ENCODE results near the gene GABRB1.
"Not testable (repeated sequence)": the region's sequence is repeated elsewhere in the genome, so short reads cannot be mapped to it uniquely, and the experiment has no call there.

GABRB1 gene

DNA sequence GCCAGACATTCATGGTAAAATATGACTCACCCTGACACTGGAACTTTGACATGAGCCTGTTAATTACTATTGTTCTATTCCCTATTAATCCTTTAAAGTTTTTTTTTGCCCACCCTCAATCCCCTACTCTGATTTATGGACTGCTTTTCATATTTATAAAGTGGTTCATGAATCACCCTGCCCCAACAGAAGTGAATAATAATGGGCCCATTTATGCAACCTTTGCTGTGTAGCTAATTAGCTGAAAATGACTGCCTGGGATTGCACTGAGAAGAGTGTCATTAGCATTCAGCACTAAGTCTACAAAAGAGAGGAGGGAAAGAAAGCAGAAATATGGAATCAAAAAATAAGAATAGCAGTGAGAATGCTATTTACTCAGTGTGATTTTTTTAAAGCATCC, 277.8 kb downstream of the GABRB1 start:
- no peak for DNase-seq (ENCODE audit: low read depth)

DNA sequence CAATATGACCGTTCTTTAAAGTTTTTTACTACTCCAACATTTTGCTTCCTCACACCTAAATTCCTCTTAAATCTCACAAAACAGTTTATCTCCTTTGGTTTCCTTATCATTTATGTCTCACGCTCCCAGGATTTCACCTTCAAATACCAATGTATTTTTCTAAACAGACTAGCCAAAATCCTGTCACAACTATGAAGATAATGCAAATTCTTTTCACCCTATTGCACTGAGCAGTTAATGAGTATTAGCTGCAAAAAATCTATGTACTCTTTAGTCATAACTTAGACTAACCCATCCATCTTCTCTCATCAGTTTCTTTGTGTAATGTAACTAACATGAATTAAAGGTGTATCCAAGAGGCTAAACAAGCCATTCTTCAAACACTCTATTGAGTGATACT, 280.8 kb downstream of the GABRB1 start:
- no peak for DNase-seq (ENCODE audit: low read depth)

DNA sequence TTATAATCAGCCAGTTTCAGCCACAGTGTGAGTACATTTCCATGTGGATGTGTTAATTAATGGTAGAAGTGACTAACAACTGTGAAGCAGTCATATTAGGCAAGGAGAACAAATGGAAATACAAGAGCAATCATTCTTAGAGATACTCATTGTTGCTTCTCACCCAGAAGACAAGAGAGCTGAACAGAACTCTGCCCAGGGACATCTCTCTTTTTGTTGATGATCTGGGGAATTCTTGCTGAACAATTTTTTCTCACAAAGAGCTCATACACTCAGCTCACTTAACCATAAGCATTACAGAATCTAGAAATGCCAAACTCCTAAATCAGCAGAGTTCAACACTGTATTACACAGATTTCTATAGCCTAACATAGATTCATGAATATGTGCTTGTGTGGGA, 282.0 kb downstream of the GABRB1 start:
- DNase-seq (ENCODE audit: low read depth): no peak

DNA sequence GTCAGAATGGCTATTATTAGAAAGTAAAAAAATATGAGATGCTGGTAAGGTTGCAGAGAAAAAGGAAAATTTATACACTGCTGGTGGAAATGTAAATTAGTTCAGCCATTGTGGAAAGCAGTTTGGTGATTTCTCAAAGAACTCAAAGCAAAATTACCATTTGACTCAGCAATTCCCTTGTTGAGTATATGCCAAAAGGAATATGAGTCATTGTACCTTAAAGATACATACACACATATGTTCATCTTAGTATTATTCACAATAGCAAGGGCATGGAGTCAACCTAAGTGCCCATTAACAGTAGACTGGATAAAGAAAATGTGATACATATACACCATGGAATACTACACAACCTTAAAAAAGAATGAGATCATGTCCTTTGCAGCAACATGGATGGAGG, 284.0 kb downstream of the GABRB1 start:
- DNase-seq (ENCODE audit: low read depth): no peak

DNA sequence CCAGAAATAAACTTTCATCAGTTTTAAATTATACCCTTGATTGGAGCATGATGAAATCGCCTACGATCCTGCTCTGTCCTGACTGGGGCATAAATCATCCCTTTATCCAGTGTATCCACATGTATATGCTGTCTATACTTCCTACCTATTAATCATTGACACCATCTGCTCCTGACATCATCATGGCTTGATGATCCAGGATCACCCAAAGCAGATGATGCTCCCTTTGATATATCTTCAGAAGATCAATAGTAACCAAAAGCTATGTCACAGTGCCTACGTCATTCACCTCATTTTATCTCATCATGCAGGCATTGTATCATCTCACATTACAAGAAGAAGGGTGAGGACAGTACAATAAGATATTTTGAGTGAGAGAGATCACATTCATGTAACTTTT, 294.7 kb downstream of the GABRB1 start:
- DNase-seq (ENCODE audit: low read depth): no peak

DNA sequence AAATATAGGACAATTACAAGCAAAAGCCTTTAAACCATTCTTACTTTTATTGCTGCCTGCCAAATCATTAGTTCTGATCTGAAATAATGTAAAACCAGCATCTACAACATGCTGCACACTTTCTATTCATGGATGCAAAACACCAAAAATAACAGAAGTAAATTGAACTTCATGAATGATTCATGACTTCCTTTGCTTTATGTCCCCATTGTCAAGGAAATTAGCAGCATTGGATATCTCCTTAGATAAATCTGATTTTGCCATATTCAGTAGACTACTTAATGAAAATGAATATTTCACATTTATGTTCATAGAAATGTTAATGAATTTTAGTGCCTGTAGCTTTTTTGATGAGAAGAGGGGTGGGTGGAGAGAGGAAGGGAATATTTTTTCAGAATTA, 299.5 kb downstream of the GABRB1 start:
- DNase-seq (ENCODE audit: low read depth): no peak

DNA sequence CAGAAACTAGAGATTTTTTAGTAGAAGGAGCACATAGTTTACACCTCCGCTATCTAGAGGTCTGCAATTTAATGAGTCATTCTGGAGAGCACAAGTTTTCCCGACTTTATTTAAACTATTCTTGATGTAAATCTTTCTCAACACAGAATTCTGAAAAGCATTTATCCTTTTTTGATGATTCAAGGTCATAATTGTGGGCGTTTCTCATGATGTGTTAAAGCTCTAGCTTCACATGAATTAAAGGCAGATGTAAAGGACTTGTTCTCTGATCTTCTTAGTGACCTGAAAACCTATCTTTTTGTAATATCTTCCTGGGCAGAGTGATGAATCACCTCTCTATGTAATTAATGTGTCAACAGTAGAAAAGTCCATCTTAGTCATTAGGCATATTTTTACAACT, 303.3 kb downstream of the GABRB1 start:
- DNase-seq (ENCODE audit: low read depth): no peak

DNA sequence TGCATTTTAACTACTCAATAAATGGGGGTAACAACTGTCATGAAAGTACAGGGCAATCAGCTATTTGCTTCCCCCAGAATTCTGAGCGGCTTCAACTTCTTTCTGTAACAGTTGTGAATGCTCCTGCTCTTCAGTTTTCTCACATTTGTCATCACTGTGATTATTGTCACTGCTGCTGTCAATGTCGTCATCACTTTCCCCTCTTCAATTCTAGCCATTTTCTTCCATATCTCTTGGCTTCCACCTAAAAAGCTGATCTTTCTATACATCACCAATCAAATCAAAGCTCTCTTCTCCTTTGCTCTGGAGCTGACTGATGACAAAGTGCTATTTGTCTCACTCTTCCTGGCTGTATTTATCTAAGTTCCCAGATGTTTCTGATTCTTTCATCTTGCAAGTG, 306.5 kb downstream of the GABRB1 start:
- DNase-seq (ENCODE audit: low read depth): no peak

DNA sequence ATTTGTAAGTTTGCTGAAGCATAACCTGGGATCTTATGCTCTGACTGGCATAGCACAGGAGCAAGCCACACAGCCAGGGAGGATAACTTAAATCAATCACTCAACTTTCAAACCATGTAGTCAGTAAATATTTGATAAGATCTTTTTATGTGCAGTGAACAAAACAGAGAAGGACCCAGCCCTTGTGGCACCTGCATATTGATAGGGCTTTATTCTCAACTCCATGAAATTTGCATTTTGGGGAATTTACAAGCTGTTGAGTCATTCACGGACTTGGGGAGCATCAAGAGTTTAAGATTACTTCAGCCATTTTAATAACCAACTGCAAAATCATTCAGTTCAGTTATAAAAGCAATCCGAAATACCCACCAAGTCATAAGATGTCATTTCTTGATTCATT, 309.5 kb downstream of the GABRB1 start:
- DNase-seq (ENCODE audit: low read depth): no peak

DNA sequence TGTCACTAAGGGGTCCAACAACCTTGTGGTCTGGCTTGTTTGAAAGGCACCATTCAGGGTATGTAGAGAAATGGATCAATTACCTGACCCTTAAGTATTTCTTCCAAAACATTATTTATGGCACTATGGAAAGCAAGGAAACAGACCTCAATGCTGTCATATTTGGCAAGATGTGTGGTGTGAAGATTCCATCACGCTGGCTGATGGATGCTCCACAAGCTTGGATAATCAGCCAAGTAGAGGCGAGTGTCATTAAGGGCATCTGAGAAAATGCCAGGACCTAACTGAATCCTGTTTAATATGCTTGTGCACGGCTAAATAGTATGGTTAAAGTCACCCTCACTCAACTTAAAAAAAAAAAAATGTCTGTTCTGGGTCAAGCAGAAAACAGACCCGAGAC, 311.4 kb downstream of the GABRB1 start:
- no peak for DNase-seq (ENCODE audit: low read depth)

DNA sequence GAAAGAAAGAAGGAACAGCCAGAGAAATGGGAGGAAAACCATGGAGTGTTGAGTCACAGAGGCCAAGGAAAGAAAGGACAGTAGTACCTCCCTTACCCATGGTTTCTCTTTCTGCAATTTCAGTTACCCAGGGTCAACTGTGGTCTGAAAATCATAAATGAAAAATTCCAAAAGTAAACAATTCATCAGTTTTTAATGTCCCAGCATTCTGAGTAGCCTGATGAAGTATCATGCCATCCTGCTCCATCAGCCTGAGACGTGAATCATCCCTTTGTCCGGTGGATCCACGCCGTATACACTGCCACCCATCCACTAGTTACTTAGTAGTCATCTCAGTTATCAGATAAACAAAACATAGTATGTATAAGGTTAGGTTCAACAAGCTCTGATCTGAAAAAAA, 318.0 kb downstream of the GABRB1 start:
- DNase-seq (ENCODE audit: low read depth): no peak

DNA sequence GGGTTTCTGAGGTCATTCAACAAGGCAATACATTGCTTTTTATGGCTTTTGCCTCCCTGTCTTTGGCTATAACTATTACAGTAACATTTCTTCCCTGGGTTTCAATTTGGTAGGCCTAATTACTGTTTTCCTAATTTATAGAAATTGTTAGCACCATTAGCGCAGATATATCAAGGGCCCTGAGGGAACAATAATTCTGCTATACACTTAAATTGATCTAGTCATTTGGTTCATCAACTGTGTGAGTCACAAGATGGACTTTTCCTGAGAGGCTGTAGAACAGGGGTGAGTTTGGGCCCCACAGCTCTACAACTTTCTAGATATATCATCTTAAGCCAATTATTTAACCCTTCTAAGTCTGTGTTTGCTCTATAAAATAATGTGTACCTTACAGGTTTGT, 324.2 kb downstream of the GABRB1 start:
- no peak for DNase-seq (ENCODE audit: low read depth)

DNA sequence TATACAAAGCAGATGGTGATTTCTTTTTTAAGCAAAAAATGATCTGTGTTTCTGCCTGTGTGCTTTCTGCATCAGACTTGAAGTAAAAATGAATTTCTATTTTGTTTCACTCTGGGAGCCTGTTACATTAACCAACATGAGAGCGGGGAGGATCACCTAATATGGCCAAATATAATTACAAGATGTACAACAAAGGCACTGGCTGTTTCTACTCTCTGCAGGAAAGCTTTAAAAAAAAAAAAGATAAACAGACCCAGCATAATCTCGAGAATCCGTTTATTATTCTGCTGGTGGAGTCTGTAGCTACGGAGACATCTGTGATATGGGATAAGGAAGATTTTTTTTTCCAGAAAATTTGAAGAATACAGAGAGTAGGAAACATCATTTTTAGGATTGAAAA, 328.5 kb downstream of the GABRB1 start:
- no peak for DNase-seq (ENCODE audit: low read depth)

DNA sequence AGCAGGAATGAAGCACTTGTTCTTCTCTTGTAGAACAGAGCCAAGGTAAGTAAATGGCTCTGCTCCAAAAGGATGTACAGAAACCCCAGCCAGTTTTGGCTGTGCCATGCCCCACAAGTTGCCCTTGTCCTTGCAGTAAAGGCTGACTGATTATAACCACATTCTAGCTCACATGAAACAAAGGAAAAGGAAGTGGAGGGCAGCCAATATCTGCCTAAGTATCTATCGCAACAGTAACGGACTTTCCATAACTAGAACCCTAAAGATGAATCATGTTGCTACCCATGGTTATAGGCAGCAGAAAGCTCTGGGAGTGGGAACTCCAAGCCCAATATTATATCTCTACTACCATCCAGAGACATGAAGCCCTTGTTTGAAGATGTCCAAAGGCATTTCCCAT, 336.4 kb downstream of the GABRB1 start:
- no peak for DNase-seq (ENCODE audit: low read depth)

DNA sequence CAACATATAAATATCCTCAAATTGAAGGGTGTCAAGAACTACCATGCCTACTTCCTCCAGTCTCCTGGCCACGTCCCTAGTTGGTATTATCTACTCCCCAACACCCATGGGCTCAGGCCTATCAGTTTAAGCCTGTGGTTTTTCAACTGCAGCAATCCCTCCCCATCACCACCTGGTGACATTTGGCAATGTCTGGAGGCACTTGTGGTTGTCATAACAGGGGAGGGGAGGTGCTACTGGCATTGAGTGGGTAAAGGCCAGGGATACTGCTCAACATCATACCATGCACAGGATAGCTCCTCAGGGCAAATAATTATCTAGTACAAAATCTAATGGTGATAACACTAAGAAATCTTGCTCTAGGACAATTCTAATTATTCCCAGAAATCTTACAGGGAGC, 336.8 kb downstream of the GABRB1 start:
- no peak for DNase-seq (ENCODE audit: low read depth)

DNA sequence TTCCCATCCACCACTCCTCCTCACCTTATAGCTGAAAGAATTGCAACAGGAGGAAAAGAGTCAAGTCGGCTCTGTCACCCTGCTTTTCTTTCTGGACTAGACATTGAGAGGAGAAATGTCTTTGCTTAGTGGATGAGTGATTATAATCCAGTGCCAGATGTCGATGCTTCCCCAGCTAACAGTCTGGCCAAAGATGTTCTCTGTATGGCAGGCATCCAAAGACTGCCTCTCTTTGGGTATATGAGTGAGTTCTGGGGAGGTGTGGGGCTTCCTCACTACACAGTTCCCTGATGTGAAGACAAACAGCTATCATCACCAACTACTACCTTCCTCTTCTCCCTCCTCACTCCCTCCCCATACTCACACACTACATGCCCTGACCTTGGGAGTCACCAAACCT, 341.2 kb downstream of the GABRB1 start:
- no peak for DNase-seq (ENCODE audit: low read depth)

DNA sequence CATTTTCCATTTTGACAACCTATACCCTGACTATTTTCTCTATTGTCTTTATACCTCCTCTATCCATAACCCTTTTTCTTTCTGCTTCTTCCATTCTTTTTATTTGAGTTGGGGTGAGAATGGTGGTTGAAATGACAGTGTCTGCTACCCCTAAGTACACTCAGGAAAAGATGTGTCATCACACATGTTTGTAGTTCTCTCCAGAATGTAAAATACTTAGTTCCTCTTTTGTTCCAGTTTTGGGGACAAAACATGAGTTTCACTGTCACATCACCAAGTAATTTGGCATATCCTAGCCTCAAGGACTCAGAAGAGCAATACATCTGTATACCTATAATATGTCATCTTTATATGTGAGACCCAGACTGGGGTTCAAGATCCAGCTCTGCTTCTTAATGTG, 341.8 kb downstream of the GABRB1 start:
- DNase-seq (ENCODE audit: low read depth): no peak

DNA sequence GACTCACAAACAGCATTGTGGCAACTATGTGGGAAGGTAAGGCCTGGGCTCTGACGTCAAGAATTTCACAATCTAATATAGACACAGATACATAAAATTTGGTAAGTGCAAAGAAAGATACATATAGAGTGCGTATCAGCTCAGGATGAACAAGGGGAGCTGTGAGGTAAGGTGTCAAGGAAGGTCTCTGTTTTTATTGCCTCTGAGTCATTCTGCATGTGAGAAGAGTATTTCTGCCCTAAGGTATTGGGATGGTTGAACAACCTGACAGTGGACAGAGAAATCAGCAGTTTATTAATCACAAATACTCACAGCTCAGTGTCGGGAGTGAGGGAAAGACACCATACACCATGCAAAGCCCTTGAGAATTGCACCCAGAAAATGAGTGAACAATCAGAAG, 342.3 kb downstream of the GABRB1 start:
- DNase-seq (ENCODE audit: low read depth): no peak

DNA sequence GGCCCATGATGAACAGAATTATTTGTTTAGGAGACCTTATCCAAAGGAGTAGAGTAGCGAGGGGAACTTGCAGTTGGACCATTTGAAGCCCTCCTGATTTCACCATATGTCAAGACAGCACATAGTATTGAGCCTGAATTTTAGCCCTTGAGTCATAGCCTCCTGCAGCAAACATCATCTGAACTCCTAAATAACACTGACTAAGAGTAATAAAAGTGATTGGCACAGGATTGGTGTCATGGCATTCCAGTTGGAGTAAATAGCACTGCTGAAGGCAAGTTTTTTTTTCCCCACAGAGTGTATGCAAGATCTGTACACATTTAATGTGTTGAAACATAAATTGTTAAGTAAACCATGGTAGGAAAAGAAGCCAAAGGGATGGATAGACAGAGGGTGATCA, 343.1 kb downstream of the GABRB1 start:
- no peak for DNase-seq (ENCODE audit: low read depth)

DNA sequence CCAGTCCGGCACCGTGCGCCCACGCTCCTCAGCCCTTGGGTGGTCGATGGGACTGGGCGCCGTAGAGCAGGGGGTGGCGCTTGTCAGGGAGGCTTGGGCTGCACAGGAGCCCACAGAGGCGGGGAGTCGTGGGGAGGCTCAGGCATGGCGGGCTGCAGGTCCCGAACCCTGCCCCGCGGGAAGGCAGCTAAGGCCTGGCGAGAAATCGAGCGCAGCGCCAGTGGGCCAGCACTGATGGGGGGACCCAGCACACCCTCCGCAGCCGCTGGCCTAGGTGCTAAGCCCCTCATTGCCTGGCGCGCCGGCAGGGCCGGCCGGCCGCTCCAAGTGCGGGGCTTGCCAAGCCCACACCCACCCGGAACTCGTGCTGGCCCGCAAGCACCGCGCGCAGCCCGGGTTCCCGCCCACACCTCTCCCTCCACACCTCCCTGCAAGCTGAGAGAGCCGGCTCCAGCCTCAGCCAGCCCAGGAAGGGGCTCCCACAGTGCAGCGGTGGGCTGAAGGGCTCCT, 346.7 kb downstream of the GABRB1 start:
- DNase-seq (ENCODE audit: low read depth): not testable (repeated sequence)

DNA sequence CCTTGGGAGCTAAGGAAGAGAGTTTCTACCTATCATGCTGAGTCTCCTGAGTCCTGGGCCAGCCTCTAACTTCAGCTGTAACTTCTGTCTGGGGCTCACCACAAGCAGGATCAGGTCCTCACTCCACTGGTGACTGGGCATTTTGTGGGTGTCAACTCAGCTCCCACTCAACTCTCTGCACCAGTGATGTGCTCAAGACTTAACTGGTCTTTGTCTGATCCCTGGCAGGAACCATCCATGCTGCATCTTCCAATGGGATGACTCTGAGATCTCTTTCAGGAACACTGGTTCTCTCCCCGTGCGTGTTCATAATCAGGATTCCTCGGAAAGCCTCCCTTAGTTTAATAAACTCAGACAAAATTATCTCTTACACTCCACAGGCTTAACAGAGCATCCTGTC, 349.8 kb downstream of the GABRB1 start:
- no peak for DNase-seq (ENCODE audit: low read depth)

DNA sequence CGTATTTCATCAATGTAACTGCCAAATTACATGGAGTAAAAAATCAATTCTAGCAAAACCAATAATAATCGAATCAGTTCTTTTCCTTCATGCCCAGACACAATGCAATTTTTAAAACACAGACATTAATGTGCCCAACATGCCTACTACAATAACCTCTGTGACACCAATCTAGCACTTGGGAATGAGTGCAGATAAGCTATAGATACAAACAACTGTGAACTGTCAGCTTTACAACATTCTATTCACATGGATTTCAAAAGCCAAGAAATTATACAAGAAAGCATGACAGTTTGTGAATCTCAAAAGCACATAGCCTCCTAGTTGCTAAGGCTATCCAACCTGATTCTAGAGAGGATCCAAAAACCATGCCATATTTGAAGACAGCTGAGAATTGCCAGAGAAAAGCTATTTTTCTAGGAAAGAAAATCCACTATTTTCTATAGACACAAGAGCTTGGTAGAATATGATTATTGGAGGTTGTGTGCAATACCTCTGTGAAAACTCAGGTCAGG, 351.5 kb downstream of the GABRB1 start:
- DNase-seq (ENCODE audit: low read depth): no peak

DNA sequence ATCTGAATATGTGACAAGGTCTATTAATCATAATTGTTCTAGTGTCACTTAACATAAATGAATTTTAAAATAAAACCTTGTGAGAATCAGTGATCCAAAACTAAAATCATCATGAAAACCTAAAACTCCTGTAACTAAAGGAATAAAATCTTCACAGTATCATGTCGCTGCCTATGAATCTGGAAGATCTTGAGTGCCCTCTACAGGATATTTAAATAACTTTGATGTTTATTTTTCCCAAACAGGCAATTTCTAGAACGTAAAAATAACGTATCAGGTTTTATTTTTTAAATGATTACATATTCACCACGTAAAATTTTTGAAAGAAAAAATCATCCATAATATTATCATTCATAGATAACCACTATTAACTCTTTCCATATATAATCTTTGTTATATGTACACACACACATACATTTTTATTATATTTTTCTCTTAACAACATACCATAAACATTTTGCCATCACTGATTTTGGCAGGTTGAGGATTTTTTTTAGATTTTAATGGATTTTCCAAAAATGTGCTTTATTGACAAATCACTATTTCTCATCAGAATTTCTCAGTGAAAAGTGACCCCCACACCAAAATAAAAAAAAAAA, 352.6 kb downstream of the GABRB1 start:
- DNase-seq (ENCODE audit: low read depth): no peak

DNA sequence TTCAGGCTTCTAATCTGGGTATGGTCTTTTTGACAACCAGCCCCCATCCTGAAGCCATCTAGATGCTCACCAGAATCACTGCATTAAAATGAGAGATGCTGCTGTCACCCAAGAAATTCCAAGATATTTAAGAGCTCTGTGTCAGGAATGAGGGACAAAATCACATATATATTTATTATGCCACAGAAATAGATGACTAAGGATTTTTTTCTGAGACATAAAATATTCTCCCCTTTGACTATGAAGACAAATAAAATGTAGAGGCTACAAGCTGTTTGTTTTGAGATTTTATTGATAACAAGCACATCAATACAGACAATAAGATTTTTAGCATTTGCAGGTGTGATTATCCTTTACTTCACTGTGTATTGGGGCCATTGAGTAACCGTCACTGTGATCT, 354.8 kb downstream of the GABRB1 start:
- DNase-seq (ENCODE audit: low read depth): no peak

Measured in stimulated activated CD8-positive, alpha-beta memory T cell treated with anti-CD3 and anti-CD28 coated beads, Interleukin-15, amount 100 ng/mL, for 24 hours (primary cell).